HG02840 (cell line): Measurements from ENCODE around the gene TSPO.
"Not testable (repeated sequence)": the region's sequence is repeated elsewhere in the genome, so short reads cannot be mapped to it uniquely, and the experiment has no call there.

Experiments used
- ATAC-seq: cut with Tn5 transposase; IDR thresholded peaks from one replicate; pipeline ENCODE4 v1.9.1; 2021; ENCODE audit warnings: mild to moderate bottlenecking, moderate library complexity, moderate number of reproducible peaks; ENCODE audit not compliant: unreplicated experiment, low FRiP score

Gene TSPO

GRCh38 chr22:43129426-43130425 is 21.6 kb upstream of the TSPO start:
- no peak for ATAC-seq

GRCh38 chr22:43131773-43132501 is 19.4 kb upstream of the TSPO start:
- ATAC-seq, result no peak

GRCh38 chr22:43133401-43133800 is 18.0 kb upstream of the TSPO start:
- ATAC-seq, result no peak

- no peak for ATAC-seq
These were observed 16.8 kb upstream of the TSPO start for GRCh38 chr22:43134553-43134952.

- ATAC-seq, result no peak
These were observed 15.8 kb upstream of the TSPO start for GRCh38 chr22:43135565-43135964.

GRCh38 chr22:43136255-43136654 is 15.1 kb upstream of the TSPO start:
- no peak for ATAC-seq

GRCh38 chr22:43136801-43137200 is 14.6 kb upstream of the TSPO start:
- no peak for ATAC-seq

- peak; percentile 69 for ATAC-seq
These were observed 8.3 kb upstream of the TSPO start, which contains the start of gene MCAT for GRCh38 chr22:43142880-43143562. TSS of gene MCAT (minus strand) at chr22:43143398. CDS start at chr22:43143348, 50 bp downstream.

- no peak for ATAC-seq
These were observed 6.4 kb upstream of the TSPO start for GRCh38 chr22:43144949-43145348.

- not testable (repeated sequence) for ATAC-seq
These were observed 6.0 kb upstream of the TSPO start for GRCh38 chr22:43145371-43145770.

GRCh38 chr22:43146332-43146731 is 5.0 kb upstream of the TSPO start:
- ATAC-seq, result not testable (repeated sequence)

- ATAC-seq, result no peak
These were observed 3.5 kb upstream of the TSPO start for GRCh38 chr22:43147821-43148220.

- no peak for ATAC-seq
These were observed 2.8 kb upstream of the TSPO start for GRCh38 chr22:43148581-43148980.

- ATAC-seq, result no peak
These were observed 590 bp upstream of the TSPO start for GRCh38 chr22:43150731-43151206.

GRCh38 chr22:43152003-43152356 is 621 bp downstream of the TSPO start:
- no peak for ATAC-seq

GRCh38 chr22:43152357-43153071 is 1.2 kb downstream of the TSPO start:
- no peak for ATAC-seq

GRCh38 chr22:43153899-43154298 is 2.5 kb downstream of the TSPO start:
- no peak for ATAC-seq

GRCh38 chr22:43154887-43155536 is 3.7 kb downstream of the TSPO start:
- no peak for ATAC-seq

- no peak for ATAC-seq
These were observed 4.4 kb downstream of the TSPO start for GRCh38 chr22:43155789-43156188.

- no peak for ATAC-seq
These were observed 5.1 kb downstream of the TSPO start for GRCh38 chr22:43156413-43156812.
